Inflammatory macrophage treated with lipopolysaccharide for 4 hours (primary cell): ENCODE measurements around the gene LARP4B.
"Not testable (repeated sequence)": the region's sequence is repeated elsewhere in the genome, so short reads cannot be mapped to it uniquely, and the experiment has no call there.

Source experiments
- DNase-seq: peaks from one replicate; pipeline ENCODE4 v3.0.0-alpha.2; 2020

The LARP4B gene

DNA sequence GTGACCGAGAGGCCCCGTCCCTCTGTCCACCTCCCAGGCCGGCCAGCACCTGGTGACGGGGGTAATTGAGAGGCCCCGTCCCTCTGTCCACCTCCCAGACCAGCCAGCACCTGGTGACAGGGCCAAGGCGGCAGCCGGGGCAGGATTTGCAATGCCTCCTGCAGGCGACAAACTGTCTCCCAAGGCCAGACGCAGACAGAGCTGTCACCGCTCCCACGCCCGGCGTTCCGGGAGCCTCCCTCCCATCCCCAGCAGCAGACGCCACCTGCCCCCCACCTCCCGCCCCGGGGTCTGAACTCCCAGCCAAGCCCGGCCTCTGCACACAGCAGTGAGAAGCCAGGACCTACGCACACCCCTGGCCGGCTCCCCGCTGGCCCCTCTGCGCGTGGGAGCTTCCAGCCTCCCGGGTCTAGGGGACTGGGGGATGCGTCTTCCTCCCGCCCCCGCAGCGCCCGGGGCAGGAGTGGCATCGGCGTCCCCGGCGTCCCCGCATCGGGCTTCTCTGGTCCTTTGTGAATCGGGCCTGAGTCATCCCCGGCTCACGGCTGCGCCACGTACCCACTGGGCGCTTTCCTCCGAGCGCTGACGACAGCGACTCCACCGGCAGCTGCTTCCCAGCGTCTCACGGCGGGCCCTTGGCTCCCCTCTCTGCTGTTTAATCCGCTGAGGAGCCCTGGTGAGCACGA, 147.0 kb downstream of the LARP4B start:
- no peak for DNase-seq

DNA sequence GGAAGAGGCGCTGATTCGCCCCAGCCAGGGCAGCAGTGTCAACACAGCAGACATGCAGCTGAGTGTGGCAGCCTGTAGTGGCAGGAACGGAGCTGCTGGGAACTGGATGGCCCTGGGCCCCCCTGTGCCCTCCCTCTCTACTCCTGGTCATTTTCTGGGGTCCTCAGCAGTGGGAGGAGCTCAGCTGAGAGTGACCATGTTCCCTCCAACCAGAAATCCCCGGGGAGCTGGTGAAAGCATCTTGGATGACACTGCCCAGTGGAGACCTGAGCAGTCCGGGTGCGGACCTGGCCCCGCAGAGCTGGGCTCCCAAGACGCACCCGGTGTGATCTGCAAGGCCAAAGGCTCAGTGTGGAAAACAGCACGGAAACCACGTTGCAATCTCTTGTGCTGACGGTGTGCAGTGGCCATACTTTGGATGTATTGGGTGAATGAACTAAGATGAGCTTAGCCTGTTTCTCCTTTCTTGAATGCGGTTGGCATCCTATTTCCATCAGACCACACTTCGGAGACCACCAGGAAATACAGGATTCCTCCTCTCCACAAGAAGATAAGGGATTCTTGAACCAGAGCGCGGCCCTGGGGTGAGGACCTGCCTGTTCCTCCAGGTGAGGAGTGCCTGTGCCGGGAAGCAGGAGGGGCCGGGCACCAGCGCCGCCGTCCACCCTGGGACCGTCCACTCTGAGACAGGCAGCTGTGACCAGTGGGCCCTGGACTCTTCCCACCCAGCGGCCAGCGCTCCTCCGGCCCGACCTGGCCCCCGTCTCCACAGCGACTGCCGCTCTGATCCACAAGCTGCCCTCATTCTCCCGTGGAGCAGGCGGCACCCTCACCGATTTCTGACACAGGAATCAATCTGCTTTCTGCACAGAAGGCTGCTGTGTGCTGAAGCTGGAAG, 148.5 kb downstream of the LARP4B start:
- no peak for DNase-seq

DNA sequence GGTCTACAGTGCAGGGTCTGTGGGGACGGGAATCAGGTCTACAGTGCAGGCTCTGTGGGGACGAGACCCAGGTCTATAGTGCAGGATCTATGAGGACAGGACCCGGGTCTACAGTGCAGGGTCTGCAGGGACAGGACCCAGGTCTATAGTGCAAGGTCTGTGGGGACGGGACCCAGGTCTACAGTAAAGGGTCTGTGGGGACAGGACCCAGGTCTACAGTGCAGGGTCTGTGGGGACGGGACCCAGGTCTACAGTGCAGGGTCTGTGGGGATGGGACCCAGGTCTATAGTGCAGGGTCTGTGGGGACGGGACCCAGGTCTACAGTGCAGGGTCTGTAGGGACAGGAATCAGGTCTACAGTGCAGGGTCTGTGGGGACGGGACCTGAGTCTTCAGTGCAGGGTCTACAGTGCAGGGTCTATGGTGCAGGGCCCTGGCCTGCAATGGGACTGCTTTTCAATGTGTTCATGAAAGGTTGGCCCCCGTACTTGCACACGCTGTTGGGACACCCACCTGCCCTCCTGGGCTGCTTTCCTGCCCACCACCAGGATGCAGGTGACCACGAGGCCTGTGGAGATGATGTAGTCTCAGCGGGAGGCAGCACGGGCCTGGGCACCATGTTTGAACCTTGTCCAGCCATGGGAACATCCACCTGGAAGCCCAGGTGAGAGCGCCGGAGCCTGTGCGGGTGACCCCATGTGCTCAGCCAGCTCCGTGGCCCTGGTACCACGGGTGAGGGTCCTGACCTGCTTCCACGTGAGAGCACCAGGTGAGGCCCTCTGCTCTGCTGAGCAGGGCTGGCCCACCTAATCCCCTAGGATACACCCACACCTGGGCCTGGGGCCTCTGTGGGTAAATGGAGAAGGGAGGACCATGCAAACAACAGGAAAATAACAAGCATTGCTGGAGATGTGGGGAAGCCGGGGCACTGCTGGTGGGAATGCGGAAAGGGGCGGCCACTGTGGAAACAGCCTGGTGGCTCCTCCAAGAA, 150.7 kb downstream of the LARP4B start:
- no peak for DNase-seq

DNA sequence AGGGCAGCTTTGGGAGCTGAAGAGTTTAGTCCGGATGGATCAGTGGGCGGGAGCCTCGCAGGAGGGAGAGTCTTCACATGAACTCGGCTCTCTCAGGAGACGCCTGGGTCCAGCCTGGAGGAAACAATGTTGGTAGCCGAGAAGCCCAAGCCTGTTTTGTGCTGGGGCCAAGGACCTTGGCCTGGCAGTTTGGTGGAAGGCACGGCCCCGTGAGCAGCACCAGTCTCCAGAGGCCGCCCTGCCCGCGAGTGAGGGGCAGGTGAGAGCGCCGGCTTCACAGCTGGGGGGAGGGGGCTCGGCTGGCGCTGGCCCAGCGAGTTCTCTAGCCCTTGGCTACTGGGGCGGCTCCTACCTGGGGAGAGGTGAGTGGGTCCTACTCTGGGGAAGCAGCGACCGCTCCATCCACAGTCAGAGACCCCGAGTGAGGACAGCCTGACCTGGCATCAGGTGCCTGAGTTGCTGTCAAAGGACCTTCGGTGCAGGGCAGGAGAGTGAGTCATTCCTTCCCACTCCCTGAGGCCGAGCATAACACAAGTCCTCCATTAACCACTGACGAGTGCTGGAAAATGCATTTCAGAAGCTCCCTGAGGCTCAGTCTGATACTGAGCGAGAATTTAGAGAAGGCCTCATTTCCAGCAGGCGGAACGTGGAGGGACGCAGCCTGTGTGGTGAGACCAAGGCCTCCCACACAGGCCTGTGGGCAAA, 152.7 kb downstream of the LARP4B start:
- DNase-seq = no peak

DNA sequence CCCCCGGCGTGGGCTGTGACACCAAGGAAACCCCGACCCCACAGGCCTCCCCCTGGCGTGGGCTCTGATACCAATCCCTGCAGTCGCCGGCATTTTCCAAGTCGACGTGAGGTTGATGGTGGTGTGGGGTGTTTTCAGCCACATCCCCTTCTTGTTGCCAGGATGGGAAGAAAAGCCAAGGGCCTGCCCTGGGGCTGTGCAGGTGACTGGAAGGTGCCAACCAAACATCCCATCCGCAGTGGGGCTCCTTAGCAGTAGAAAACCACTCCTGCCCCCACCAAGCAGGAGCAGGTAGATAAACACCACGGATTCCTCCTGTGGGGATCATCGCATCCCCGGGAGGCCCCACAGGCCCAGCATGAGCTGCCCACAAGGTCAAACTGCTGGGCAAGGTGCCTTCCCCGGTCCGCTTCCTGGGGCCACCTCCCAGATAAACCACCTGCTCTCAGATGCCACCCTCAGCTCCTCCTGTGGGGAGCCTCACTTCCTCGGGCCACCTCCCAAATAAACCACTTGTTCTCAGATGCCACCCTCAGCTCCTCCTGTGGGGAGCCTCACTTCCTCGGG, 153.5 kb downstream of the LARP4B start:
- DNase-seq = no peak

DNA sequence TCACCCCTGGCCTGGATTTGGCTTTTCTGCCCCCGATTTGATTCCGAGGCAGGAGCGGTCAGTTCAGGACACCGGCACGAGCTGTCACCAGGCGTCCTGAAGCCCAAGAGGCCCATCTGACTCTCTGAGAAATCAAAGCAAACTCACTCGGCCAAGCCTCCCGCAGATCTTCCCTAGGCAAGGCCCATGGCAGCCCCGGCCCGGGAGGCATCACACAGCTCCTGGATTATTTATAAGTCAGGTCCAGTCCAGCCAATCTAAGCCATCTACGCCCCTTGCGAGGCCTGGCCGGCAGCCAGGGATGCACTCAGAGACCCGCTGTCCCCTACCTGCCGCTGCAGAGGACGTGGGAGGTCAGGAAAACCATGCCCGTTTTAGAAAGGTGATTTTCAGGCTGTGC, 154.7 kb downstream of the LARP4B start:
- no peak for DNase-seq

DNA sequence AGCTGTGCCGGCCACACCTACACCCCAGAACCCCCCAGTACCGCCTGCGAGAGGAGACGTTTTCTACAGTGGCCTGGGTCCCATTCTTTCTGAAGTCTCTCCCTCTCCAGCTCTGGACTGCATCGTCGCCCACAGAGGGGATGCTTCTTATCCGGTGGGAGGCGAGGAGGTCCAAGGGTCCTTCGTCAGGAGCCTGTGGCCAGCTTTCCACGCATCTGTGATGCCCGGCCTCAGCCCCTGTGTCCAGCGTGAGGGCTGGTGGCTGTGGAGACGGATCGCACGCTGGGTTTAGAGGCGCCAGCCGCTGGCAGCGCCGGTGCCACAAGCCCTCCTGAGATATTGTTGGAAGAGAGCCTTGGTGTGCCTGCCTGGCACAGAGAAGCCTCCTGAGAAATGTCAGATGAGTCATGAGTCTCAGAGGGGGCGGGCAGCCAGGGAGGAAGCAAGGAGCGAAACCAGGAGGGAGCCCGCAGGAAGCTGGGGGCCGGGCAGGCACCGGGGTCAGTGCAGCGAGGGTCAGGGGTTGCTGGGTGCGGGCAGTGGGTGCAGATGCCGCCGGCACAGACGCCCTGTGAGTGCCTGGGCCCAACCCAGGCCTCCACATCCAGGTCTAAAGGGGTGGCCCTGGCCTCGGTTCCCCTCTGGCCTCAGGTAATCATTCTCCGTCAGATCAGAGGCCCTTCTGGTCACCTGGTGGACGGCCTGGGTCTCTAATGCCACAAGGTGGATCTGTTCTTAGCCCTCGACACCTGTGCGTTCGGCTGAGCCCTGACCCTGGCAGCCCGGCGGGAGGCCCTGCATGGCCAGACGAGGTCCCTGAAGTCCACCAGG, 156.0 kb downstream of the LARP4B start:
- no peak for DNase-seq

DNA sequence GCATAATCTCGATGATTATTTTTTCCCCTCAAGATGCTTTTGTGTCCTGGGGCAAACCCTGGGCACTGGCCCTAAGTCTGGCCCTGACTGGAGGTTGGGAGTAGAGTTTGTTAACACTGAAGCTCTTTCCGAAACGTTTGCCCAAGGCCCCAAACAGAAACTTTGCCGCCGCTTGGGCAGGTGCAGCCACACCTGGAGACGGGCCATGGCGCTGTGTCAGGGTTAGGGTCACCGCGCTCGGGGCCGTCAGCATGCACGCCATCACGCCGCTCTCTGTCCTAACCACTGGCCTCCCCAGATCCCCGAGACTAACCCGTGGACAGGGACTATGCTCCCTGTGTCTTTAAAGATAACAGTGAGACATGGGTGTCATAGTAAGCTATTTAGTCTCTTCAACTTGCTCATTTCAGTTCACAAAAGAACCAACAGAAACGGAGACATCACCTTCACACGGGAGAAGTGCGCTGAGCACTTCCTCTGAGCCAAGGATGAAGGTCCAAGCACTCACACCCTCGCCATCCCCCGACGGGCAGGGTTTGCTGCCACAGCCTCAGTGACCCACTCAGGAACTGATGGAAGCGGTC, 156.8 kb downstream of the LARP4B start:
- no peak for DNase-seq

DNA sequence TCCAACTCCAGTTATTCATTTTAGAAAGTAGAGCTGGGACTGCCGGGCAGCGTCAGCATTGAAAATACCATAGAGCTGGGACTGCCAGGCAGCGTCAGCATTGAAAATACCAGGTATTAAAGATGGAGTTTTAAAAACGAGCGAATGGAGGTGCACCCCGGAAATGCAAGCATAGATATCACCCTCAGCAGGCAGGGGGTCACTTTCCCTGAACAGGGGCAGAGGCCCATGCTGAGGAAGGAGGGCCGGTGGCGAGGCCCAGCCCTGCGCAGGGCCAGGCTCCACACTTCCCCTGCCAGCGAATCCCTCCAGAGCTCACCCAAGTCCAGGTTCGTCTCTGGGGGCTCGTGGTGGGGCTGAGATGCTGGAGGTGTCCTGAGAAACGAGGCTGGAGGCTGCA, 157.3 kb downstream of the LARP4B start:
- DNase-seq = no peak

DNA sequence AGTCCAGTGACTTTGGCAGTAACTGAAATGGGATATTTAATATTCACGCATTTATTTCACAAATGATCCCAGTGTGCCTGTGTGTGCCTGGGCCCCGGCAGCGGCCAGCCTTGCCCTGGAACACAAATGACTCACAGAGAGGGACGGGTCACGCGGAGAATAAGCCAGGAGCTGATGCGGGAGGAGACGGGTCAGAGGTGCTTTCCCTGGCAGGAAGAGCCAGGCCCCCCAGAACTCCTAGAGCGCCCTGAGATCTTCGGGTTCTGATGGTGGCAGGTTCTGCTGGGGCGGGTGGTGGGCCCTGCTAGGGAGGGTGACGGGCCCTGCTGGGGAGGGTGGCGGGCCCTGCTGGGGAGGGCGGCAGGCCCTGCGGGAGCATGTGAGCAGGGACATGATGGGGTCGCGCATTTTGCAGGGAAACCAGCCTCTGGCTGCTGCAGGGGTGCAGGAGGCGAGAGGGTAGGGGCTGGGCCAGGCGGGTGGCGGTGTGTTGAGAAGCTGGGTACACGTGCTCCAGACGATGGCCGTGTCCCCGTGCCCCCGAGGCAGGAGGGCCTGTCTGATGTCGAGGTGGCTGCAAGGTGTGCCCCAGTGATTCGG, 157.8 kb downstream of the LARP4B start:
- DNase-seq = no peak

DNA sequence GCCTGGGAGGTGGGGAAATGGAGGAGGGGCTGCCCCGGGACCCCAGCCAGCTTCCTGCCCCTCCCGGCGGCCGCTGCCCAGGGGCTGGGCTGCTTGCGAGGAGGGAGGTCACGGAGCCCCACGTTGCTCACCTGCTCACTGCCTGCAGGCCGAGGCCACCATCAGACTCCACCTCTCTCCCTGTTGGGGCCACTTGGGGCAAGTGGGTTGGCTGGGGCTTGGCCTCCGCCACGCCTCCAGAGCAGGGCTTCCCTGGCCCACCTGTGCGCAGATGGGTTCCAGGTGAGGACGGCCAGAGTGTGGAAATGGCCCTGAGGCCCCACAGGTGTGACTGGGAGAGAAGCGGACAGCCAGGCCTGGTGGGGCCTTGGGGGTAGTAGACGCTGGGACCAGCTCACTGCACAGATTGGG, 159.3 kb downstream of the LARP4B start:
- DNase-seq = no peak

DNA sequence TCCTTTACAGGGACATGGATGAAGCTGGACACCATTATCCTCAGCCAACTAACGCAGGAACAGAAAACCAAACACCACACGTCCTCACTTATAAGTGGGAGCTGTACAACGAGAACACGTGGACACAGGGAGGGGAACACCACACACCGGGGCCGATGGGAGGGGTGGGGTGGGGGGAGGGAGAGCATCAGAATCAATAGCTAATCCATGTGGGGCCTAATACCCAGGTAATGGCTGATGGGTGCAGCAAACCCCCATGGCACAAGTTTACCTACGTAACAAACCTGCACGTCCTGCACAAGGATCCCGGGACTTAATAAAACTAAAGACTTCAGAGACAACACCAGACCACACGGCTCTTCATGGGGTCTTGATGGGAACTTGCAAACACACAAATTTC, 159.9 kb downstream of the LARP4B start:
- DNase-seq = no peak

DNA sequence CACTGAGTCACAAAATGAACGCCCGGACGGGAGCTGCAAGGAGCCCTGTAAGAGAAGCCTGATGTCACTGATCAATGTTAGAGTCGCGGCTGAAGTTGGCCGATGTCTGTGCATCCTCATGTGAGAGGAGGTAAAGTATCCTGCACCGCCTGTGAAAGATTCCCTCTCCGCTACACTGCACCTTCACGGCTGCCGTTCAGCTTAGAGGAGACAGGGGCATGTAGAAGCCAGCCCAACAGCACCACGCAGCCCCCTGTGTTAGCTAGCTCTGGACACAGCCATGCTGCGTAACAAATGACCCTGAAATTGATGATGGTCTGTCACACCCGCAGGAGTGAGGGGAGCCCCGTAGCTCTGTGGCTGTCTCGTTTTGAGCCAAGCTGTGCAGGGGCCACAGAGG, 160.5 kb downstream of the LARP4B start:
- no peak for DNase-seq

DNA sequence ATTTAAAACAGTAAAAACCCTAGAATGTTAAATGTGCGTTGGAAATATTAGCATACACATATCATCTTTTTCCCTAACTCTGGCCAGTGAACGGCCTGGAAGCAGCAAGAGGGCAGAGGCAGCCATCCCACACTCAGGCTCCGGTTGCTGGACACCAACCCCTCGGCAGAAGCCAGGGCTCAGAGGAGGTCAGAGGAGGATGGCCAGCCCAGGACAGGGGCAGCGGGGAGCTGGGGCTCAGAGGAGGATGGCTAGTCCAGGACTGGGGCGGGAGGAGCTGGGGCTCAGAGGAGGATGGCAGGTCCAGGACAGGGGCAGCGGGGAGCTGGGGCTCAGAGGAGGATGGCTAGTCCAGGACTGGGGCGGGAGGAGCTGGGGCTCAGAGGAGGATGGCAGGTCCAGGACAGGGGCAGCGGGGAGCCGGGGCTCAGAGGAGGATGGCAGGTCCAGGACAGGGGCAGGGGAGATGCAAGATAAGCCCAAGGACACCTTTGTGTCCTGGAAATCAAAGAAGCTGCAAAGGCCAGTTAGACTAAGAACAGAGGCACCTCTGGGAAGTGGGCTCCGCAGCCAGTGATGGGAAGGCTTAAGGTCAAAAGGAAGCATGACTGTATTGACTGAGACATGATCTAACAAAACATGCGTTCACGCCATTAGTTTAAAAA, 161.3 kb downstream of the LARP4B start:
- not testable (repeated sequence) for DNase-seq

DNA sequence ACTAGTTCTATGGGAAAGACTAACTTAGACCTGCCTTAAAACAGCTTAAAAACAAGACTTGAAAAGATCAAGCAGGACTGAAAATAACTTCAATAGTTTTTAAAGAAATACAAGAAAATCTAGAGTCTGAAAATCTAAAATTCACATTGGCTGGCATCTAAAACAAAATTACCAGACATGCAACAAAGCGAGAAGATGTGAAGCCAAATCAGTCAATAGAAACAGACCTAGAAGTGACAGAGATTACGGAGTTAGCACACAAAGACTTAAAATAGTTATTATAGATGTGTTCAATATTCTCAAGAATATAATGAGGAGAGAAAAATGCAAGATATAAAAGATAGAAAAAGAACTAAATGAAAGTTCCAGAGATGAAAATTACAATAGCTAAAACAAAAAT, 163.7 kb downstream of the LARP4B start:
- DNase-seq = no peak

DNA sequence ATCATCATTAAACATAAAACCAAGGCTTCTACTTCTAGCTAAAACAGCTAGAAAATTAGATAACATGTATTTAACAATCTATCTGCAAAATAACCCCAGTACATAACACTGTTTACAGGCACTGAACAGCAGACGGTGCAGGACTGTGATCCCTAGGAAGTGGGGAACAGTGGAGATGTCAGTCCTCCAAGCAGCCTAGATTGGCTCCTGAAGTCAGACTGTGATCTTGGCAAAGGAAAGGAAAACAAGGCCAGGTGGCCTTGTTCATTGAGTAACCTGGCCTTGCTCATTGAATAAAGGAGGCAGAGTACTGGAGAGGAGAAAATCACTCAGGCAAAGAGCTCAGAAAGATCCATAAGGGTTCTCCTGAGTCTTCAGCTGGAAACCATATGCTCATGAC, 164.3 kb downstream of the LARP4B start:
- no peak for DNase-seq

DNA sequence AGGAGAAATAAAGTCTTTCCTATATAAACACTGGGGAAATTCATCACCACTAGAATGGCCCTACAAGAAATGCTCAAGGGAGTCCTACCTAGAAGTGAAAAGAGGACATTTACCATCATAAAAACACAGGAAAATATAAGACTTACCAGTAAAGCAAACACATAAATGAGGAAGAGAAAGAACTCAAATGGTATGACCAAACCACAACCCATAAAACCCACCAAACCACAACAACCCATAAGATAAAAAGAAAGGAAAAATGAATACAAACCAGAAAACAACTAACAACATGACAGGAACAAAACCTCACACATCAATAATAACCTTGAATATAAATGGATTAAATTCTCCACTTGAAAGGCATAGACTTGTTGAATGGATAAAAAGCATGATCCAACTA, 170.1 kb downstream of the LARP4B start:
- no peak for DNase-seq

DNA sequence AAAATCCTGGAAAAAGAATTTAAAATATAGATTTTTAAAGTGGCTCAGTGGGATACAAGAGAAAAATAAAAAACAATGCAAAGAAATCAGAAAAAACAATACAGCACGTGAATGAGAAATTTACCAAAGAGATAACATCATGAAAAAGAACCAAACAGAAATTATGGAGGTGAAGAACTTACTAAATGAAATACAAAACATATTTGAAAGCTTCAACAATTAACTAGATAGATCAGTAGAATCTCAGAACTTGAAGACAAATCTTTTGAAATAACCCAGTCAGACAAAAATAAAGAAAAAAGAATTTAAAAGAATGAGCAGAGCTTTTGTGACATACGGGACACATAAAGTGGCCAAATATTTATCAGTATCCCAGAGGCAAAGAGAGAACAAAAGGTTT, 170.9 kb downstream of the LARP4B start:
- no peak for DNase-seq

DNA sequence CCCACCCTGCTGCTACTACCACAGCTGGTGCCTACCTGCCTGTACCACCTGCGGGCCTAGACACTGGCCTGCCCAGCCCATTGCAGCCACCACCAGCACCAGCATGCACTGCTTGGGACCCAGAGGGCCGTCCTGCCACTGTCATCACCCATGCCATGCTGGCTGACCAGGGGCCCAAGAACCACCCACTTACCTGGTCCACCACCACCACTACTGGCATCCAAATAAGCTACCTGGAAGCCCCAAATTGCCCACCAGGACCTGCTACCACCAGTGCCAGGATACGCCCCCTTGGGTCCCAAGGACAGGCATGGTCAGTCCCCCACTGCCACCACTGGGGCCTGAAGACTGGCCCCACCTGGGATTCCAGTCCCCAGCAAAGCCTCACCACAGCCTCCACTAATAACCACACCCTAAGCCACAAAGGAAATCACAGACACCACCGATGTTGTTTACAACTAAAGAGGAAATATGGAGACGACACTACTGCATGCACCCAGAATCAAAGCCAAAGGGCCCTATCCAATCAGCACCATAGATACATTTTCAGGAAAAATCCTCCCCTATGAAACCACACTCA, 171.5 kb downstream of the LARP4B start:
- no peak for DNase-seq
